ENCODE data around the gene JADE1.

DNA sequence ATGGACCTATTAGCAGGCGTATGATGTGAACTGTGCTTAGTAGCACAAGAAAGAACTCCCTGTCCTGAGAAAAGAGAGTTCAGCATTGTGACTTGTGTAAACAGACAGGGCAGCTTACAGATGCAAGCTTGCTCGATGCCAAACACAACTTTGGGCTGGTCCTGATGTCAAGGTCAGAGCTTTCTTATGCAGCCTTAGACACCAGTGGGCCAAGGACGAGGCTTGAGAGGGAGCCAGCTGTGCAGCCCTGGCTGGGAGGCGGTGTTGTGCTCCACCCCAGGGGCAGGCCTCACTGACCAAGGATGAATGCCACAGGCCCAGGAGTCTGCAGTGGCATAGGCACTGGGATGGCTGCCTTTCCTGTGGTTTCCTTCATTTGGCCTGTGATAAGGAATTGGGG lies 35.4 kb downstream of the JADE1 start:
- TF ChIP-seq CTCF (IDR thresholded peaks at IDR 0.05) (no peak), POLR2A (IDR thresholded peaks at IDR 0.05) (no peak)
